Right lung (tissue), 10 donors: ENCODE results near the gene PITPNB. TPM values are rescaled to one million over a fixed set of nuclear protein-coding genes. Genes with fewer than 3 reads are reported as not detected.

Experiments
- DNase-seq, 2 donors: peaks; one replicate each; pipeline ENCODE4 v3.0.0-alpha.2; 2013
- long read RNA-seq, 8 donors: transcript quantifications; one replicate each; lab custom pipeline, GENCODE V29; 2026
- polyA plus RNA-seq, 5 donors: library from polyadenylated mRNA; unstranded; fragments of 120-200 nt; gene quantifications; one replicate each; pipeline versions ENCODE4 v1.2.1 to v1.2.3, GENCODE V29; 2013; ENCODE audit warnings: inconsistent platforms in 1 of 5, low replicate concordance in 1 of 5; ENCODE audit not compliant: insufficient read length in 5 of 5, insufficient read depth in 1 of 5

PITPNB gene
- polyA plus RNA-seq: 10 to 100 TPM; 59.1 to 81.1 (median 71.4) TPM
- long read RNA-seq, donor 1, partial matches to known transcripts: 7 of 23 reads
- long read RNA-seq, donor 1, other reads (novel, unspliced or antisense): 13 of 23 reads
- long read RNA-seq, donor 2, partial matches to known transcripts: 0 of 2 reads
- long read RNA-seq, donor 2, other reads (novel, unspliced or antisense): 0 of 2 reads
- long read RNA-seq, donor 3, partial matches to known transcripts: 0 of 13 reads
- long read RNA-seq, donor 3, other reads (novel, unspliced or antisense): 10 of 13 reads
- long read RNA-seq, donor 4, partial matches to known transcripts: 5 of 12 reads
- long read RNA-seq, donor 4, other reads (novel, unspliced or antisense): 7 of 12 reads
- long read RNA-seq, donor 5, partial matches to known transcripts: 13 of 46 reads
- long read RNA-seq, donor 5, other reads (novel, unspliced or antisense): 30 of 46 reads
- long read RNA-seq, donor 6, partial matches to known transcripts: 12 of 34 reads
- long read RNA-seq, donor 6, other reads (novel, unspliced or antisense): 17 of 34 reads
- long read RNA-seq, donor 7, partial matches to known transcripts: 22 of 59 reads
- long read RNA-seq, donor 7, other reads (novel, unspliced or antisense): 35 of 59 reads
- long read RNA-seq, donor 8, partial matches to known transcripts: 0 of 8 reads
- long read RNA-seq, donor 8, other reads (novel, unspliced or antisense): 7 of 8 reads

DNA sequence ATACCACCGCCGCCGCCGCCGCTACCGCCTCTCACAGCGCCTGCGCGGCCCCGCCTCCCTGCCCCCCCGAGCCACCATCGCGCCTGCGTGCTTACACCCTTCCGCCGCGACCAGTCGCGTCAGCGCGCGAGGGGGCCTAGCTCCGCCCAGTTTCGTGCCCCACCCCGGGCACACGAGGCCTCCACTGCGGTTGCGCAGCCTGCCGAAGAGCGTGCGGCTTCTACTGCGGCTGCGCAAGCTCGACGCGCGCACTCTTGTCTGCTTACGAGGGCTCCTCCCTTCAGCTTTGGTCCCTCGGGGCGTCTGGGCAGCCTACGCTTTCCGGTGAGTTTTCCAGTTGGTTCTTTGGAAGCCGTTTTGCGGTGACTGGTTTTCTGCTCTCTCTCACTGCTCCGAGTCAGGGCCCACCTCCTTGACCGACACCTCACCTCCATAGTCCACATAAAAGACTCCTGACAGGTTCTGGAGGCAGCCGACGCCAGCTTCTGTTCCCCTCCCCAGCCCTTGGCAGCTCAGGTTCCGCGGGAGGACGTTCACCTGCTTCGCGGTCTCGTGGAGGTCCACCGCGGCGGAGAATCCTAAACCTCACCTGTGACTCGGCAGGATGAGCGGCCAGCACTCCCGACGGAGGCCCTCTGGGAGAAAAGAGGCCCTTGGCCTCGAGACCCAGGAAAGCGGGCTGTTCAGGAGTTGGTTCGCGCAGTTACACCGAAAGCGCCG is at the start of gene PITPNB:
Gene PITPNB (minus strand): TSS at position 35 of the 720 bp plus-strand sequence. CDS start 65 bp downstream, outside the sequence.
- DNase-seq: peak; percentile 99

DNA sequence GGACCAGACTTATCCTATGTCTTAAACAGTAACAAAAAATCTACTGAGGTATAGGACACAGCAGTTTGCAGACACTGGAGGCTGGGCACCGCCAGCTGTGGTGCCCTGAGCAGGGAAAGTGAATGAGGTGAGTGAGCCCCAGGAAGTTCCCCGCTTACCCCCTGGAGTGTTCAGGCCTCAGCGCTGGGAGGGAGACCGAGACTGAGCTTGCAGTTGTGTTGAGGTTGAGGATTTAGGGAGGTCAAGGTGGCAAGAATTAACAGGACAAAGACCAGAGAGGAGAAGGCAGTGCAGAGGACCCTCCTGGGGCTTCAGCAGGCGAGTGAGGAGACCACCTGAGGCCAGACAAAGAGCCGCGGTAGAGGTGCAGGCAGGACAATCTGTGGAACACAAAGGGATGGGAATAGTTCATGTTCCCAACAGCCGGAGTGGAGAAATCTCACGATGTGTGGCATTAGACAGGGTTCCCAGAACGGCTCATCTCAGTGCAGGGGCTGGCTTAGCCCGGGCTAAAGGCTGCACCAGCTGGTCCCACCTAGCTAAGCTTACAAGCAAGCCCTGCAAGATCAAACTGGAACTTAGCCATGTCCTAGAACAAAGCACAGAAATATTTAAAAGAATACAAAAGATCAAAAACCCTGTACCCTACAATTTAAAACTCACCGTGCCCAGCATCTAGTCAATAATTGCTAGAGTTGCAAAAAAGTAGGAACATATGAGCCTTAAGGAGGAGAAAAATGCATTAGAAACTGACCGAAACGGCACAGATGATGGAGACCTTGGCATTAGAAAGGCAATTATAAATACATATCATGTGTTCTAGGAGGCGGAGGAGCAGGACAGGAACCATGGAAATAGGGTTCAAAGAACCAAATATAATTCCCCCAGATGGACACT is 47.4 kb upstream of the PITPNB start:
- no peak for DNase-seq

DNA sequence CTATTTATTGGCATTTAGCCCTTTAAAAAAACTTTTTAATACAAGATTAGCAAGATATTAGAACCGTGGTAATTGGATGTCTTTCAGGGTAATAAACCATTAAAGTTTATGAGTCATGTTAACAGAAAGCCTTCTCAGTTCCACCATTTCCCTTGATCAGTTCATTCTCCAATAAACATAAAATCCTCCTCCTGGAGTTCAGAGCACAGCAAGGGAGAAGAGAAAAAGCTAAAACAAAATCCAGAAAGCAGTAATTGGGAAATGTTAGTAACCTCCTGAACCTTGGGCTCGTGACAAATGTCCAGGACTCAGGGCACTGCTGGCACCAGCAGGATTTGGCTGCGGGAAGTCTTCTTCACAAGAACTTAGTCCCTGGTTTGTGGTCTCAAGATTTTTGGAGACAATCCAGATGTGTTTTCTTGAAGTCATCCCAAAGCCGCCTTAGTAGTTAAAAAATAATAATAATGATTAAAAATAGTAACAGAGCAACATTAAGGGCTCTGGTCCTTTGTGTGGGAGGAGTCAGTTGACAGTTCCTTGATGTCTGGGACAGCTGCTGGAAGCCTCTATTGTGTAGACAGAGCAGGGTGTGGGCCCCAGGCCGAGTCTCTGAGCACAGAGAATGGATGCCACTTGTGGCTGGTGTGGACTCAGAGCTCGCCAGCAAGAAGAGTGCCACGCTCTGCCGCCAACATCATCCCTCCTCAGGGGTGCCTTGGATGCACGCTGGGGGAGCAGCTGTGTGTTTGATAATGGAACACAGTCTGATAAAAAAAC is 43.4 kb upstream of the PITPNB start:
- DNase-seq: peak; percentile 51 to 56

DNA sequence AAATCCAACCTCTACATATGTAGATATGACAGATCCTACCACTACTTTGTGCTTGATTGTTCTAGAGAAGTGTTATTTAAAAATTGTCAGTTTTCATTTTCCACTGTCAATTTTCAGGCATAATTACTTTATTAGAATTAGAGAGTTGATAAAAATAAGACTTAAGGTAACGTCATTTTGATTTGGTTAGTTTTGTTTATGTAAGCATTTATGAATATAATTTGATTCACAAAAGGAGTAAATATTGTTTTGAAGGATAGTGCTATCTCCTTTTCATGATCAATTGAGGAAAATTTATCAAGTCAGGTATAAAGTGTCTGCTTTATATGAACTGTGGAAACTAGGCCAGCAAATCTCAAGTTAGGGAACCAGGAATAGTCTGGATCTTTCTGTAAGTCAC is 42.6 kb upstream of the PITPNB start:
- DNase-seq: no peak

DNA sequence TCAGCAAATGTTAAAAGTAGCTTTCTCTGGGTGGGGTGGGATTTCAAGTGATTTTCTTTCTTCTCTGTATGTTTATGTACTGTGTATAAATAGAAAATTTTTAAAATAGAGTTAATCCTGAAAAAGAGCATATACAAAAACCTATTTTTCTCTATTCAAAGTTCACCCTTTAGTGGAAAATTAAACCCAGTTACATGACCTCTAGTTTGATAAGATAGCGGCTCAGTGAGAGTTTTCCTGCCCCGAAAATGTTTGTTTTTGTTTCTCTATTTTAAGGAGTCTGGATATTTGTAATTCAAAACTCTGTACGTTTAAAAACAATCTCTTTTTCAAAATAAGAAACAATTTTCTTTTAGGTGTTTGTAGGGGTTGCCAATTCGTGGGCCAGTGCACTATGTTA is 42.1 kb upstream of the PITPNB start:
- no peak for DNase-seq

DNA sequence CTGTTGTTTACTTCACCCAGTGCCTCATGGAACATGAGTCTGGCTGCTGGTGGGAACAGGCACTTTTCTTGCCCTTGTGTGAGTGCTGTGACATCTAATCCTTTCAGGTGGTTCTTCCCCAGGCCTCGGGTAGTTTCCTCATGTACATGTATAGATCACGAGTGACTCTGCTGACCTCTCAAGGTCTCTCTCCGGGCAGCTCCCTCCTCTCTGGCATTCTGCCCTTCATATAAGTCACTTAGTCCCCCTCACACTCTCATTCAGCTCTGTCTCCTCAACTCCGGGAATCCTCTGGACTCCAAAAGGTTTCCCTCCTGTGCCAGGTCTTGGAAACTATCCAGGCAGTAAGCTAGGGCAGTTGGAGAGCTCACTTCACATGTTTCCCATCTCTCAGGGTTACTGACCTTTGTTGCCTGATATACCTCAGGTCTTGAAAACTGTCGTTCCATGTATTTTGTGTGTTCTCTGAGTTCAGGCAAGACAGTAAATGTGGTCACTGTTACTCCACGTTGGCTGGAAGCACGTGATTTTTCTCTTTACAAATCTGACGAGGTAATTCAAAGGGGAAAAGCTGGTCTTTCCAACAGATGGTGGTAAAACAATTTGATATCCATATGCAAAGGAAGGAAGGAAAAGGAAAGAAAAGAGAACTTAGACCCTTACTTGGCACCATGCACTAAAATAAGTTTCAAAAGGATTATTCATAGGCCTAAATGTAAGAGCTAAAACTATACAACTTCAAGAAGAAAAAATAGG is 40.5 kb upstream of the PITPNB start:
- DNase-seq: no peak

DNA sequence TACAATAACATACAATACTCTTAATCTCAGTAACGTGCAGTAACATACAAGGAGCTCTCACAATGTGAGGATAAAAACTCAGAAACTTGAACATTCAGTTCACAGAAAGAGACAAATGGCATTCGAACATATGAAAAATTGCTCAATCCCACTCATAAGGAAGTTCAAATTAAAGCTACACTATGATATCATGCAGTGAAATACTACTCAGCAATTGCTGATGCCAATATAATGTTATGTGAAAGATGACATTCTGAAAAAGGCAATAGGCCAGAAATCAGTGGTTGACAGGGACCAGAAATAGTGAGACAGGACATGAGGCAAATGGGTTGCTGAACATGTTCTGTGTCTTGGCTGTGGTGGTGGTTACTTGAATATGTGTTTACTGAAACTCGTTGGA is 33.7 kb upstream of the PITPNB start:
- peak in 1 of 2 donors; percentile 38 for DNase-seq

DNA sequence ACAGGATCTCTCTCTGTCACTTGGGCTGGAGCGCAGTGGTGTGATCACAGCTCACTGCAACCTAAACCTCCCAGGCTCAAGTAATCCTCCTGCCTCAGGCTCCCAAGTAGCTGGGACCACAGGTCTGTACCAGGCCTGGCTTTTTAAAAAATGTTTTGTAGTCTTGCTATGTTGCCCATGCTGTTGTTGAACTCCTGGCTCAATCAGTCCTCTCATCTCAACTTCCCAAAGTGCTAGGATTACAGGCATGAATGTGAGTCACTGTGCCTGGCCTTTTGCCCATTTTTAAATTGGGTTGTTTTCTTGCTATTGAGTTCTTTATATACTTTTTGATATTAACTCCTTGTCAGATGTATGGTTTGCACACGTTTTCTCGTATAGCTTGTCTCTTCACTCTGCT is 33.0 kb upstream of the PITPNB start:
- no peak for DNase-seq

DNA sequence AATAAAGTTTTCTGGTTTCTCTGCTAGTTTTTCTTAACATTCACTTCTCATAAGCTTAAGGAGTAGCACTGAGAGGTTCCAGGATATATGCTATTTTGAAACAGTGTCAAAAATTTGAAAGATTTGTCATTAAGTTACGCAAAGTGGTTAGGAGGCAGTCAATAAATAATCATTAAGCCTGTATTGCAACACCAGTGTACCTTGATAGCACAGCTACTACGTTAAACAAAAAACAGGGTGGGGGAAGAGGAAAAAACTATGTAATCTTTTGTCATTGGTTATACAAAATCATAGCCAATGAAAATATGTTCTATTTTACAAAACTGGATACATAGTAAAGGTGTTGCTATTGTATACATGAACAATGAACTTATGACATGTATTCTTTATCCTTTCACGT is 30.4 kb upstream of the PITPNB start:
- DNase-seq: no peak

DNA sequence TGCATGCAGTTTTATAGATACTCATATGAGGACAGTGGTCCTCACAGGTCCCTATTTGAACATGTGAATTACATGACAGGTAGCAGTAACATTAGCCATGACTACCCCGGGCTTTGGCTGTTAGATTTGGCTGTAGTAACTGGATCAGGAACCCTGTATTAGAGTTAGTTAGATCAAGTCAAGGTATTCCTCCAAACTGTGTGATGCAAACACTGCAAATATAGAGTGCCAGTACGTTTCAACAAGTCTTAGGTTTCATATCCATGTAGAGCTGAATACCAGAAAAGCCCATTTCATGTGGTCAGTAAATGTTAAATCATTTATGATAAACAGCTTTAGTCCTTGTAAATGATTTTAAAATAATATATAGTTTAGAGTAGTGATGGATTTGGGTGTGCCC is 29.5 kb upstream of the PITPNB start:
- no peak for DNase-seq

DNA sequence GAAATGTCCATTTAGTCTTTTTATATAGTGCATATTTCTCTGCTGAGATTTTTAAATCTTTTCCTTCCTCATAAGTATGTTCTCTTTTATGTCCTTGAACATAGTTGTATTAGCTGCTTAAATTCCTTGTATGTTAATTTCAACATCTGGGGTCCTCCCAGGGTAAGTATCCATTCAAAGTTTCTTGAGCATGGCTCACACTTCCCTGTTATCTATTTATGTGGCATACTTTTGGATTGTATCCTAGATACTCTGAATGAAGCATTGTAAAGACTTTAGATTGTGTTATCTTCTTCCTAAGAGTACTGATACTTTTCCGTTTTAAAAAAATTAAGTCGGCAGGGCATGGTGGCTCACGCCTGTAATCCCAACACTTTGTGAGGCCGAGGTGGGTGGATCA is 28.4 kb upstream of the PITPNB start:
- no peak for DNase-seq

DNA sequence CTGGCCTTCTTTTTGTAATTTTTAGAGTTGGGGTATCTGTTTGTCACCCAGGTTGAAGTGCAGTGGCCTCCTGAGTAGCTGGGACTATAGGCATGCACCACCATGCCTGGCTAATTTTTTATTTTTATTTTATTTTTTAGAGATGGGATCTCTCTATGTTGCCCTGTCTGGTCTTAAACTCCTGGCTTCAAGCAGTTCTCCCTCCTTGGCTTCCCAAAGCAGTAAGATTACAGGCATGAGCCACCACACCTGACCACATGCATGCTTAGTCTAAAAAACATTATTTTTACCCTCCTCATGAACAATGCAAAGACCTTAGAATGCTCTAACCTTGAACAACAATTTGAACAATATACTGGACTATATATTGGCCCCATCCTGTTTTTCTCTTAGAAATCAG is 22.1 kb upstream of the PITPNB start:
- no peak for DNase-seq

DNA sequence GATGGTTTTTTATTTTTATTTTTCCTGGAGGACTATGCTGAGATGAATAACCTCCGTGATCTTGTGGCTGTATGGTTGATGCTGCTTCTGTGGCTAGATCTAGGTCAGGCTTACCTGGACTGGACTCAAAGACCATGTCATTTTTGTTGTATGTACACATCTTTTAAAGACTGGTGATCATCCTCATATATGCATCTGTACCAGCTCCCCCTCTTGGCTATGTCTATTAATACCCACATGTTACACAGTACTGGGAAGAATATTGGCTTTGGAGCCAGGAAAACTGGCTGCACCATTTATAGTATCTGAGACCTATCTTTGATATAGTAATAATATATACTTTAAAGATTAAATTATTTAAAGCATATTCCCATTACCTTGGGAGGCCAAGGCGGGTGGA is 18.4 kb upstream of the PITPNB start:
- no peak for DNase-seq

DNA sequence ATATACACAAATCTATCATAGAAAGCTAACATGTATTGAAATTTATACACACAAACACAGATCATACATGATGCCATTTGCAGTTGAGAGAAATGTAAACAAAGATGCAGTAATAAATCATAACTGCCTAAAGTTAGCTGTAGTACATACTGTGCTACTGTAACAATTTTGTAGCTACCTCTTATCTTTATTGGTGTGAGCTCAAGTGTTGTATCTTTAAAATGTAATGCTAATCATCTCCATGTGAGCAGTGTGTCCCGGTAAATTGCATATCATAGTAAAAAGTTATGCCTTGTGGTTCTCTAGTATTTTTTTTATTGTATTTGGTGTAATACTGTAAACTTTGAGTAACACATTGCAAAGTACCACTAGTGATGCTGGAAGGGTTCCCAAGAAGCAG is 16.8 kb upstream of the PITPNB start:
- no peak for DNase-seq

DNA sequence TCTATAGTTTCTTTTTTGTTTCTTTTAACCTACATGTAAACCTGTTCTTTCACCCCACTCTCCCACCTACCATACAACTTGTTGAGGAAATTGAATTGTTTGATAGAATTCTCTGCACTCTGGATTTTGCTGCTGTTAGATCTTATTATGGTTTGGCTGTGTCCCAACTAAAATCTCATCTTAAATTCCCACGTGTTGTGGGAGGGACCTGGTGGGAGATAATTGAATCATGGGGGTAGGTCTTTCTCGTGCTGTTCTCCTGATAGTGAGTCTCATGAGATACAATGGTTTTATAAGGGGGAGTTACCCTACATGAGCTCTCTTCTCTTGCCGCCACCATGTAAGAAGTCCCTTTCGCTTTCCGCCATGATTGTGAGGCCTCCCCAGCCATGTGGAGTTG is 15.0 kb upstream of the PITPNB start:
- DNase-seq: no peak

DNA sequence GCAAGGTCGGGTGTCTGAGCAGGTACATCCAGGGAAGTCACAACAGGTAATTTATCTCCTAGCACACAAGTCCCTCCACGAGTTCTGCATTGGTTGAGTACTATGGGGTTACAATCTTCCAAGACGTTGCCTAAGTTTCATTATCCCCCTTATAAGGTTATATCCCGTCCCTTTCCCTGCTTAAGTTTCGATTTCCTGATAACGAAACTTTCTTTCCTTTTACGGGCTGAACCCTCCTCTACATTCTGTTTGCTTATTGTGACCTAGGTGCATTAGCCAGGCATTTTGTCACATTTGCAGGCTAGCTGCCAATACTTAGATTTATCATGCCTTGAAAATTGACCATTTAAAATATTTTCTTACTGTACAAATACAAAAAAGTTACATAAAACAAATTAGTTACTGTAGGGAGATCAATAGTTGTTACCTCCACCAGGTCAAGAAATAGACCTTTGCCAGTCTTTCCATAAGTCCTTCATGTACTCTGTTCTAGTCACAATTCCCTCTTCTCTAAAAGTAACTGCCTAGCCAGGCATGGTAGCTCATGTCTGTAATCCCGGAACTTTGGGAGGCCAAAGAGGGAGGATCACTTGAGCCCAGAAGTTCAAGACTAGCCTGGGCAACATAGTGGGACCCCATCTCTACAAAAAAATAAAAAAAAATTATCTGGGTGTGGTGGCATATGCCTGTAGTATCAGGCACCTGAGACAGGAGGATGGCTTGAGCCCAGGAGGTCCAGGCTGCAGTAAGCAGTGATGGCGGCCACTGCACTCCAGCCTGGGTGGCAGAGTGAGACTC is 14.3 kb upstream of the PITPNB start:
- no peak for DNase-seq

DNA sequence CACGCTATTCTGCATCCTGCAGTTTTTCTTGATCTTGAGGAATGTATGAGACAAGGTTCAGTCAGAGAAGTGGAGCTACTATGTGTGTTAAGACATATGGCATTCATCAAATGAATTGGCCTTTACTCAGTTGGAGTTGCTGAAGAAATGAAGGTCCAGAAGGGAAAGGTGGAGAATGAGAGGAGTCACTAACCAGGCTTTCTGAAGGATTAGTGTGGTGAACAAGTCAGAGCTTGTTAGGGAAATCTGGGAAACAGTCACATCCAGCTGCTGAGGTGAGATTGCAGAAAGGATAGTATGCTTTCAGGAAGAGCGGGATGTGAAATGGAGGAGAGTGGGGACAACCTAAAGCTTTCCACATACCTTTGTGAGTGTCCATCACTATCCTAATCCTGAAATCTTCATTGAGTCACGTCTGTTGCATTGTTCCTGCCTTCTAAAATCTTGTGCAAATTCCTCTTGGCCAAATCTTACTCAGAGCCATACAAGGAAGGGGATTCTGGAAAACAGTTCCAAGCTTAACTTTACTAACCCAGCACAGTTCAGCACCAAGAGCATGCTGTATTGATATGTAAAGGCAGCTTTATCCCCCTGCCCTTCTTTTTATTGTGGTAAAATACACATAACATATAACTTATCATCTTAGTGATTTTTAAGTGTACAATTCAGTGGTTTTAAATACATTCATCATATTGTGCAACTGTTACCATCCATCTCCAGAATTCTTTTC is 11.4 kb upstream of the PITPNB start:
- no peak for DNase-seq

DNA sequence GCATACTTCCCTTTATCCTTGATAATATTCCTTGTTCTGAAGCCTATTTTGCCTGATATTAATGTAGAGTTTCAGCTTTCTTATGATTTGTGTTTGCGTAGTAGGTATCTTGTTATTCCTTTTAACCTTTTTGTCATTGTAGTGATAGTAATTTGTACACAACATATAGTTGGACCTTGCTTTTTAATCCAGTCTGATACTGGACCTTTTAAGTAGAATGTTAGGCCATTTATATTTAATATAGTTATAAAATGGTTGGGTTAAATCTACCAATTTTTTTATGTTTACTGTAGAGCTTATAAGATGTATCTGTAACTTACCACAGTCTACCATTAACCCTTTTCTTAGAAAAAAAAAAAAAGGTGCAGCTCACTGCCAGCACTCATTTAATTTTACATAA is 8.6 kb upstream of the PITPNB start:
- no peak for DNase-seq
